Caco-2 (cell line): ENCODE data around the gene NEU1. TPM values are rescaled to one million over a fixed set of nuclear protein-coding genes. Genes with fewer than 3 reads are reported as not detected.

ENCODE experiments used
- BruUV-seq: library from RNA; stranded (reverse); fragments of 400-500 nt; replicated peaks from 2 replicates; lab custom pipeline; 2021; lab: Mats Ljungman, UMichigan
- CTCF ChIA-PET: fragments of 300-600 bp; sonication (Branson Sonifier 250); formaldehyde crosslinking; loops from one replicate; lab custom pipeline; 2022; ENCODE audit warnings: antibody characterized with exemption; lab: Charles Lee
- POLR2A ChIA-PET: fragments of 300-600 bp; sonication (Branson Sonifier 250); formaldehyde crosslinking; loops from one replicate; lab custom pipeline; 2022; ENCODE audit warnings: antibody characterized with exemption; lab: Charles Lee
- DNase-seq, 2 experiments: peaks; one replicate each; pipeline versions ENCODE4 v3.0.0 to v3.0.0-alpha.2; 2020 to 2022
- H3K27me3 ChIP-seq: replicated peaks from 2 replicates; pipeline ENCODE4 v1.6.0; 2011; ENCODE audit warnings: low read length; ENCODE audit not compliant: control insufficient read depth, insufficient read depth
- H3K36me3 ChIP-seq: 2 replicates; pipeline ENCODE4 v1.5.1; 2011; ENCODE audit warnings: low read length; ENCODE audit not compliant: control insufficient read depth, insufficient read depth
- H3K4me1 ChIP-seq: fragments of 250-450 bp; sonication (Bioruptor Pico); 2 replicates; pipeline ENCODE4 v1.5.1; 2020; ENCODE audit warnings: mild to moderate bottlenecking
- H3K4me3 ChIP-seq: 2 replicates; pipeline ENCODE4 v1.5.1; 2011; ENCODE audit warnings: low read depth, mild to moderate bottlenecking, control low read depth, low read length
- H3K9me3 ChIP-seq: fragments of 250-450 bp; sonication (Bioruptor Pico); 2 replicates; pipeline ENCODE4 v1.5.1; 2020; ENCODE audit warnings: mild to moderate bottlenecking, moderate library complexity
- H3K27ac Mint-ChIP-seq: one replicate; pipeline ENCODE4 v1.8.0; 2022; ENCODE audit warnings: mixed read lengths; ENCODE audit not compliant: unreplicated experiment
- H3K27me3 Mint-ChIP-seq: one replicate; pipeline ENCODE4 v1.8.0; 2022; ENCODE audit warnings: mixed read lengths; ENCODE audit not compliant: insufficient read depth, unreplicated experiment
- H3K36me3 Mint-ChIP-seq: one replicate; pipeline ENCODE4 v1.8.0; 2022; ENCODE audit warnings: mild to moderate bottlenecking, mixed read lengths; ENCODE audit not compliant: insufficient read depth, unreplicated experiment
- H3K4me1 Mint-ChIP-seq: one replicate; pipeline ENCODE4 v1.8.0; 2022; ENCODE audit warnings: low read depth, mixed read lengths; ENCODE audit not compliant: unreplicated experiment
- H3K4me3 Mint-ChIP-seq: one replicate; pipeline ENCODE4 v1.8.0; 2022; ENCODE audit warnings: mild to moderate bottlenecking, moderate library complexity, mixed read lengths; ENCODE audit not compliant: unreplicated experiment
- H3K9me3 Mint-ChIP-seq: one replicate; pipeline ENCODE4 v1.8.0; 2022; ENCODE audit warnings: mixed read lengths; ENCODE audit not compliant: unreplicated experiment
- CTCF ChIP-seq, 2 experiments: fragments of 200-600 bp in 1 of 2; IDR thresholded peaks; 1 replicate in 1 of 2; 2 replicates in 1 of 2; pipeline versions ENCODE4 v1.5.1 to v1.8.0; 2011 to 2022; ENCODE audit warnings: antibody characterized with exemption in 1 of 2, control low read depth in 1 of 2, inconsistent platforms in 1 of 2, low read depth in 1 of 2, low read length in 1 of 2, mild to moderate bottlenecking in 1 of 2, moderate library complexity in 1 of 2; ENCODE audit not compliant: insufficient read depth in 1 of 2, severe bottlenecking in 1 of 2, unreplicated experiment in 1 of 2
- intact Hi-C: fragments of 100-400 bp; cut with micrococcal nuclease; formaldehyde crosslinking; loops from one replicate; pipeline ENCODE4 v1.10.0; 2022; ENCODE audit not compliant: unreplicated experiment
- total RNA-seq: library from RNA; stranded (reverse); gene quantifications from 2 replicates; pipeline ENCODE4 v1.2.3, GENCODE V29; 2022

The NEU1 gene
- total RNA-seq, 1 experiment from 2014 or later, result 176 TPM

- Mint-ChIP-seq H3K4me1 (no peaks in the 10 kb centered on the region), H3K36me3 (peaks cover 66% of the 10 kb centered on the region), H3K4me3 (no peak overlapping the region), H3K9me3 (no peaks in the 10 kb centered on the region), H3K27me3 (no peaks in the 10 kb centered on the region), H3K27ac (no peak overlapping the region)
- Histone ChIP-seq H3K36me3 (no peaks in the 10 kb centered on the region; the same call in none of the 2 replicates), H3K9me3 (no peaks in the 10 kb centered on the region), H3K4me3 (no peak overlapping the region), H3K4me1 (no peaks in the 10 kb centered on the region), H3K27me3 (no peaks in the 10 kb centered on the region)
- CTCF ChIA-PET, result interaction anchor here (0.7 to 1.3 kb wide), 2 partner anchors 10 to 15 kb away, joined by 6 to 11 read pairs; partner anchors contain the start of gene EHMT2
- no peak for TF ChIP-seq CTCF (IDR thresholded peaks at IDR 0.05; ENCODE audit: insufficient read depth in 1 of 2, low read depth in 1 of 2, low read length in 1 of 2, severe bottlenecking in 1 of 2, unreplicated experiment in 1 of 2)
- no TSS peak for BruUV-seq
- POLR2A ChIA-PET, result interaction anchor here (1.0 kb wide), 1 partner anchor 10 kb away, joined by 3 read pairs; the partner anchor contains the start of gene EHMT2
- intact Hi-C loops, result no loop called here
- DNase-seq, result no peak
Observed at GRCh38 chr6:31887173-31888007, 24.8 kb upstream of the NEU1 start.

DNA sequence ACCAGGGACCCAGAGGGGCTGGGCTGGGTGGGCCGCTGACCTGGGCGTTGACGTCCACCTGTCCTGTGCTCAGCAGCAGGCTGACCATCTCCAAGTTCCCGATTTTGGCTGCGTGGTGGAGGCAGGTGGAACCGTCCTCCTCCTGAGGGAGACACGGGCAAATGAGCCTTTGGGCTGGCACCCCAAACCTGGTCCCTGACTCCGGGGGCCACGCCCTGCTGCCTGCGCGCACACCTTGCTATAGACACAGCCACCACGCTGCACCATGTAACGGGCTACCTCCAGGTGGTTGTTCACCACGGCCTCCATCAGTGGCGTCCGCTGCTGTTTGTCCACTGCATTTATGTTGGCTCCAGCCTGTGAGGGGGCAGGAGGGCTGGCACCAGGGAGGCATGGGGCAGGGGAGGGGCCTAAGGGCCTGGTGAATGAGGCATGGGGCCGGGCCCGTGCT lies 23.9 kb upstream of the NEU1 start:
- Histone ChIP-seq H3K36me3 (no peaks in the 10 kb centered on the region; the same call in none of the 2 replicates), H3K9me3 (no peaks in the 10 kb centered on the region), H3K27me3 (no peaks in the 10 kb centered on the region), H3K4me1 (no peaks in the 10 kb centered on the region), H3K4me3 (no peak overlapping the region)
- ChIA-PET CTCF (interaction anchor here (1.3 kb wide), 1 partner anchor 11 kb away, joined by 11 read pairs; the partner anchor contains the start of gene EHMT2), POLR2A (no interaction called here)
- DNase-seq, result no peak
- Mint-ChIP-seq H3K4me1 (no peaks in the 10 kb centered on the region), H3K4me3 (no peak overlapping the region), H3K27me3 (no peaks in the 10 kb centered on the region), H3K27ac (no peak overlapping the region), H3K36me3 (peaks cover 64% of the 10 kb centered on the region), H3K9me3 (no peaks in the 10 kb centered on the region)
- no peak for TF ChIP-seq CTCF (IDR thresholded peaks at IDR 0.05; ENCODE audit: insufficient read depth in 1 of 2, low read depth in 1 of 2, low read length in 1 of 2, severe bottlenecking in 1 of 2, unreplicated experiment in 1 of 2)
- intact Hi-C loops, result no loop called here
- no TSS peak for BruUV-seq

DNA sequence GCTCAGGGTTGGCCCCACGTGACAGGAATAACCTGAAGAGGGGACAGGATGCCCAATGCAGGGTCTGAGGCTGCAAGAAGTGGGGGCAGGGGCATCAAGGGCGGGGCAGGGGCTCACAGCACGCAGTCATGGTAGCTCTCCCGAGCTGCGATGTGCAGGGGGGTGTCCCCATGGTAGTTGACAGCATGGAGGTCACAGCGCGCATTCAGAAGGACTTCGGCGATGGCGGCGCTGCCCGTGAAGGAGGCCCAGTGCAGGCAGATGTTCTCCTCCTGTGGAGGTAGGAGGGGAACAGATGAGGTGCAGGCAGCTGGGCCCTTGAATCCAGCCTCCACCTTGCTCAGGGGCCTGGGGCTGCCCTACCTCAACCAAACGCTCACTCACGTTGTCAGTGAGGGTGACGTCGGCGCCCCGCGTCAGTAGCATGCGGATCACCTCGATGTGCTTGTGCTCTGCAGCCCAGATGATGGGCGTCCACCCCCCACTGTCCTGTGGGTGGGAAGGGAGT lies 22.0 kb upstream of the NEU1 start:
- no peaks in the 10 kb centered on the region for H3K27me3 Mint-ChIP-seq
- ChIA-PET POLR2A (no interaction called here), CTCF (no interaction called here)
- intact Hi-C loops, result no loop called here
- no peak for TF ChIP-seq CTCF (IDR thresholded peaks at IDR 0.05; ENCODE audit: insufficient read depth in 1 of 2, low read depth in 1 of 2, low read length in 1 of 2, severe bottlenecking in 1 of 2, unreplicated experiment in 1 of 2)
- no peaks in the 10 kb centered on the region; the same call in none of the 2 replicates for H3K36me3 ChIP-seq
- peaks cover 58% of the 10 kb centered on the region for H3K36me3 Mint-ChIP-seq
- H3K4me3 ChIP-seq, result no peak overlapping the region
- no peak overlapping the region for H3K27ac Mint-ChIP-seq
- H3K4me1 ChIP-seq, result no peaks in the 10 kb centered on the region
- BruUV-seq, result no TSS peak
- no peaks in the 10 kb centered on the region for H3K9me3 Mint-ChIP-seq
- H3K4me3 Mint-ChIP-seq, result no peak overlapping the region
- H3K27me3 ChIP-seq, result no peaks in the 10 kb centered on the region
- H3K9me3 ChIP-seq, result no peaks in the 10 kb centered on the region
- no peak for DNase-seq
- H3K4me1 Mint-ChIP-seq, result no peaks in the 10 kb centered on the region
